ENCODE data around the gene ATF4. TPM values are rescaled to one million over a fixed set of nuclear protein-coding genes. Genes with fewer than 3 reads are reported as not detected.

The ATF4 gene
- total and polyA plus RNA-seq, 2 of the 13 experiments (the other 11 are each of a cell fraction or from before 2014, with no cell fraction given): 486 to 1,297 TPM

DNA sequence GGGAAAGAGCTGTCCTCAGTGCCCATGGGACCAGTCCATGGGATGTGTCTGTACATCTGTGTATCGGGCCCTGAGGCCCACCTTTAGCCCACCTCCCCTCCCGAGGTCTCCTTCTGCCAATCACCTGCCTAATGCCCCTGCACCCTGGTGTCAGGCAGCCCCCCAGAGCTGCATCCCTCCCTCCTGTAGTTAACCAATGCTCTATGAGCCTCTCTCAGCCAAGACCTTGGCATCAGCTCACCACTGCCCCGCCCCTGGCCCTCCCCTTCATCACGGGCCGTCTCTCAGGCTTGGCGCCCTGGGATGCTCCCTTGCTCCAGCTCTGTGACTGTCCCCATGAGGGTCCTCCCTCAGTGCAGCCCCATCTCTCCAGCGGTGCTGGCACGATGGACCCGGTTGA is 45.0 kb upstream of the ATF4 start:
- no peak overlapping the region for H3K4me3 ChIP-seq (replicated peaks in 1 of 3; ENCODE audit: insufficient read depth in 1 of 3, low read depth in 2 of 3, low read length in 3 of 3)
- no peaks in the 10 kb centered on the region for H4K20me1 ChIP-seq (ENCODE audit: insufficient read depth, low read length)
- DNase-seq (ENCODE audit: low spot score) (no peak), ATAC-seq (no peak), FAIRE-seq (no peak)
- H3K27me3 ChIP-seq (ENCODE audit: control insufficient read depth in 1 of 2, insufficient read depth in 2 of 2, low read length in 2 of 2): peaks cover 0 to 12% of the 10 kb centered on the region in 2 experiments; a peak in 3 of 5 replicates
- no peak overlapping the region for H2AFZ ChIP-seq (ENCODE audit: low read length)
- ChIA-PET CTCF (ENCODE audit: low intra/inter-chr PET ratio, low total read pairs) (no interaction called here), POLR2A (interaction anchor here (1.3 kb wide), 1 partner anchor 45 kb away, joined by 6 read pairs; the partner anchor contains the start of gene ATF4)
- no peak overlapping the region for H3K27ac ChIP-seq (ENCODE audit: extremely low read length, insufficient read depth, low read length)
- H3K9me3 ChIP-seq (ENCODE audit: low read length): no peaks in the 10 kb centered on the region
- H3K4me2 ChIP-seq (ENCODE audit: low read depth, low read length): no peak overlapping the region
- peaks cover 54% of the 10 kb centered on the region for H3K4me1 ChIP-seq (ENCODE audit: insufficient read depth, low read length)
- H3K79me2 ChIP-seq (ENCODE audit: insufficient read depth, low read length): no peaks in the 10 kb centered on the region
- intact Hi-C loops (cut with micrococcal nuclease; ENCODE audit: unreplicated experiment) (no loop called here), in situ Hi-C loops (cut with HindIII; ENCODE audit: extremely low pct_ligation_motif_present, low pct_unique_long_range_greater_than_20kb) (no loop called here)
- WGBS (ENCODE audit: low lambda C conversion rate): 47% methylated on average over 6 of the region's 9 CpGs
- H3K36me3 ChIP-seq (replicated peaks in 1 of 2; ENCODE audit: control insufficient read depth in 1 of 2, insufficient read depth in 2 of 2, low read length in 2 of 2): no peaks in the 10 kb centered on the region
- BruUV-seq (replicated peaks): no TSS peak
- no peak overlapping the region for H3K9ac ChIP-seq (ENCODE audit: insufficient read depth, low read depth, low read length)
- TF ChIP-seq ZNF264 (CRISPR knock-in tag; IDR thresholded peaks at IDR 0.05) (no peak), SP5 (CRISPR knock-in tag; IDR thresholded peaks at IDR 0.05; ENCODE audit: borderline replicate concordance, low read depth) (0 out of 2 replicates have a peak, but pooled peaks have one; percentile 19)

- BruUV-seq (replicated peaks): no TSS peak
- in situ Hi-C loops (cut with HindIII; ENCODE audit: extremely low pct_ligation_motif_present, low pct_unique_long_range_greater_than_20kb): no loop called here
- Histone ChIP-seq H3K4me1 (ENCODE audit: insufficient read depth, low read length) (peaks cover 48% of the 10 kb centered on the region), H3K36me3 (replicated peaks in 1 of 2; ENCODE audit: control insufficient read depth in 1 of 2, insufficient read depth in 2 of 2, low read length in 2 of 2) (no peaks in the 10 kb centered on the region), H3K27me3 (ENCODE audit: control insufficient read depth in 1 of 2, insufficient read depth in 2 of 2, low read length in 2 of 2) (peaks cover 0 to 12% of the 10 kb centered on the region in 2 experiments; a peak in 3 of 5 replicates), H3K4me2 (ENCODE audit: low read depth, low read length) (no peak overlapping the region), H3K9me3 (ENCODE audit: low read length) (no peaks in the 10 kb centered on the region), H3K27ac (ENCODE audit: extremely low read length, insufficient read depth, low read length) (no peak overlapping the region), H3K4me3 (replicated peaks in 1 of 3; ENCODE audit: insufficient read depth in 1 of 3, low read depth in 2 of 3, low read length in 3 of 3) (no peak overlapping the region), H3K79me2 (ENCODE audit: insufficient read depth, low read length) (no peaks in the 10 kb centered on the region), H2AFZ (ENCODE audit: low read length) (no peak overlapping the region), H4K20me1 (ENCODE audit: insufficient read depth, low read length) (no peaks in the 10 kb centered on the region), H3K9ac (ENCODE audit: insufficient read depth, low read depth, low read length) (no peak overlapping the region)
- FAIRE-seq: no peak
- no peak for DNase-seq (ENCODE audit: low spot score)
- 62% methylated on average over 3 of the region's 3 CpGs for WGBS (ENCODE audit: low lambda C conversion rate)
- intact Hi-C loops (cut with micrococcal nuclease; ENCODE audit: unreplicated experiment): no loop called here
- POLR2A ChIA-PET: interaction anchor here (1.3 kb wide), 1 partner anchor 44 kb away, joined by 6 read pairs; the partner anchor contains the start of gene ATF4
- no peak for TF ChIP-seq JUND (CRISPR knock-in tag; IDR thresholded peaks at IDR 0.05)
- TF ChIP-seq KLF6 (CRISPR knock-in tag; IDR thresholded peaks at IDR 0.05): no peak
- TF ChIP-seq ZNF687 (CRISPR knock-in tag; IDR thresholded peaks at IDR 0.05): no peak
- TF ChIP-seq ARNTL (CRISPR knock-in tag; IDR thresholded peaks at IDR 0.05): no peak
- TF ChIP-seq GATAD1 (CRISPR knock-in tag; IDR thresholded peaks at IDR 0.05): no peak
- no peak for TF ChIP-seq ZNF275 (CRISPR knock-in tag; IDR thresholded peaks at IDR 0.05; ENCODE audit: borderline replicate concordance)
- no peak for TF ChIP-seq MYNN (CRISPR knock-in tag; IDR thresholded peaks at IDR 0.05; ENCODE audit: low read depth)
- TF ChIP-seq, protein P1, sequence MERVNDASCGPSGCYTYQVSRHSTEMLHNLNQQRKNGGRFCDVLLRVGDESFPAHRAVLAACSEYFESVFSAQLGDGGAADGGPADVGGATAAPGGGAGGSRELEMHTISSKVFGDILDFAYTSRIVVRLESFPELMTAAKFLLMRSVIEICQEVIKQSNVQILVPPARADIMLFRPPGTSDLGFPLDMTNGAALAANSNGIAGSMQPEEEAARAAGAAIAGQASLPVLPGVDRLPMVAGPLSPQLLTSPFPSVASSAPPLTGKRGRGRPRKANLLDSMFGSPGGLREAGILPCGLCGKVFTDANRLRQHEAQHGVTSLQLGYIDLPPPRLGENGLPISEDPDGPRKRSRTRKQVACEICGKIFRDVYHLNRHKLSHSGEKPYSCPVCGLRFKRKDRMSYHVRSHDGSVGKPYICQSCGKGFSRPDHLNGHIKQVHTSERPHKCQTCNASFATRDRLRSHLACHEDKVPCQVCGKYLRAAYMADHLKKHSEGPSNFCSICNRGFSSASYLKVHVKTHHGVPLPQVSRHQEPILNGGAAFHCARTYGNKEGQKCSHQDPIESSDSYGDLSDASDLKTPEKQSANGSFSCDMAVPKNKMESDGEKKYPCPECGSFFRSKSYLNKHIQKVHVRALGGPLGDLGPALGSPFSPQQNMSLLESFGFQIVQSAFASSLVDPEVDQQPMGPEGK (CRISPR knock-in tag; IDR thresholded peaks at IDR 0.05): no peak
- no peak for TF ChIP-seq KLF15 (CRISPR knock-in tag; IDR thresholded peaks at IDR 0.05; ENCODE audit: borderline replicate concordance)
- TF ChIP-seq CENPX (CRISPR knock-in tag; IDR thresholded peaks at IDR 0.05): no peak
- CTCF ChIA-PET (ENCODE audit: low intra/inter-chr PET ratio, low total read pairs): no interaction called here
- no peak for ATAC-seq
Measured at GRCh38 chr22:39475902-39476301, 44.5 kb upstream of the ATF4 start.

Measured in HepG2 (cell line).